ENCODE data around the gene DYNAP. TPM values are rescaled to one million over a fixed set of nuclear protein-coding genes. Genes with fewer than 3 reads are reported as not detected.

Gene DYNAP
- total and polyA plus RNA-seq, 10 of the 15 experiments (the other 5 are each of a cell fraction or from before 2014, with no cell fraction given): not detected

DNA sequence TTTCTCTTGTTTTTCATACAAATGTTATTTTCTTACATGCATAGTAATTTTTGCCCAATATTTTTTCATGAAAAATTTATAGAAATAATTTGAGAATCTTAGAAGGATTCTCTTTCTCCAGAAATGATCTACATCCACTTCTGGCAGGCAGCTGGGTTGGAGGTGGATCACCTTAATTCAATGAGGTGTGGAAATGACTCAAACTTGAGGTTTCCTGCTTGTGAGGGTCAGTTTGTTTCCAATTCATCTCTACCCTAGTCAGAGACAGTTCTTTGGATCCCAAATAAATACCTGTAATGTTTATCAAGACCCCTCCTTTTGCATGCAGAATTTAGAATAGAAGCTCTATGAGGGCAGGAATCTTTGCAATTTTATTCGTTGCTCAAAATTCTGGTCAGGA, 35.0 kb upstream of the DYNAP start:
- CTCF ChIA-PET: interaction anchor here (1.0 to 1.9 kb wide), 4 partner anchors 10 to 428 kb away, joined by 3 to 7 read pairs (median 6); no protein-coding TSS in a partner anchor
- BruUV-seq (replicated peaks): no TSS peak
- H3K27me3 ChIP-seq (replicated peaks in 1 of 2; ENCODE audit: control insufficient read depth in 2 of 2, insufficient read depth in 2 of 2, low read length in 1 of 2): no peaks in the 10 kb centered on the region; a peak in 1 of 4 replicates
- POLR2A ChIA-PET: no interaction called here
- WGBS (ENCODE audit: insufficient coverage, insufficient replicate concordance, low lambda C conversion rate, missing lambda C conversion rate): 0% methylated on average over 1 of the region's 1 CpG
- H3K9me3 ChIP-seq (replicated peaks; ENCODE audit: control insufficient read depth, insufficient read depth, low read length): no peaks in the 10 kb centered on the region
- no peak overlapping the region for H3K27ac ChIP-seq (ENCODE audit: control insufficient read depth, insufficient read depth)
- ATAC-seq: no peak
- H3K4me1 ChIP-seq (ENCODE audit: control insufficient read depth, insufficient read depth, low read length): no peaks in the 10 kb centered on the region
- no peak overlapping the region for H3K4me3 ChIP-seq
- H2AFZ ChIP-seq (ENCODE audit: control insufficient read depth, low read depth, low read length): no peak overlapping the region
- no peak for DNase-seq (ENCODE audit: low read depth, low spot score)
- in situ Hi-C loops (cut with MboI): loop anchor here (25.0 kb wide), 1 partner anchor 431 kb away; no protein-coding TSS in a partner anchor
- H4K20me1 ChIP-seq (ENCODE audit: control insufficient read depth, insufficient read depth): no peaks in the 10 kb centered on the region
- FAIRE-seq: no peak
- no peaks in the 10 kb centered on the region for H3K36me3 ChIP-seq (ENCODE audit: control insufficient read depth in 2 of 2, insufficient read depth in 2 of 2, low read length in 1 of 2)
- H3K4me2 ChIP-seq (ENCODE audit: control insufficient read depth, insufficient read depth): no peak overlapping the region
- RAD21 ChIA-PET (ENCODE audit: unreplicated experiment): no interaction called here
- SMC1A ChIA-PET (ENCODE audit: uncharacterized antibody, unreplicated experiment): interaction anchor here (0.5 kb wide), 1 partner anchor 1785 kb away, joined by 3 read pairs; no protein-coding TSS in a partner anchor
- H3K79me2 ChIP-seq (ENCODE audit: control insufficient read depth, insufficient read depth, low read length): no peaks in the 10 kb centered on the region
- intact Hi-C loops (cut with micrococcal nuclease; ENCODE audit: unreplicated experiment): loop anchor here (5.0 kb wide), 1 partner anchor 426 kb away; no protein-coding TSS in a partner anchor
- no peak overlapping the region for H3K9ac ChIP-seq (ENCODE audit: control insufficient read depth, insufficient read depth, low read length)
- TF ChIP-seq NBN (IDR thresholded peaks at IDR 0.05) (no peak), NR2C2 (IDR thresholded peaks at IDR 0.05; ENCODE audit: borderline replicate concordance, control insufficient read depth, insufficient read length, low read depth) (no peak), TCF3 (IDR thresholded peaks at IDR 0.05; ENCODE audit: borderline replicate concordance, insufficient read depth, low read depth, low read length) (no peak), CHD2 (IDR thresholded peaks at IDR 0.05; ENCODE audit: borderline replicate concordance, low read depth, low read length) (no peak)
- TF ChIP-seq, protein P1, sequence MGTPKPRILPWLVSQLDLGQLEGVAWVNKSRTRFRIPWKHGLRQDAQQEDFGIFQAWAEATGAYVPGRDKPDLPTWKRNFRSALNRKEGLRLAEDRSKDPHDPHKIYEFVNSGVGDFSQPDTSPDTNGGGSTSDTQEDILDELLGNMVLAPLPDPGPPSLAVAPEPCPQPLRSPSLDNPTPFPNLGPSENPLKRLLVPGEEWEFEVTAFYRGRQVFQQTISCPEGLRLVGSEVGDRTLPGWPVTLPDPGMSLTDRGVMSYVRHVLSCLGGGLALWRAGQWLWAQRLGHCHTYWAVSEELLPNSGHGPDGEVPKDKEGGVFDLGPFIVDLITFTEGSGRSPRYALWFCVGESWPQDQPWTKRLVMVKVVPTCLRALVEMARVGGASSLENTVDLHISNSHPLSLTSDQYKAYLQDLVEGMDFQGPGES (IDR thresholded peaks at IDR 0.05): no peak
- TF ChIP-seq, protein P2, sequence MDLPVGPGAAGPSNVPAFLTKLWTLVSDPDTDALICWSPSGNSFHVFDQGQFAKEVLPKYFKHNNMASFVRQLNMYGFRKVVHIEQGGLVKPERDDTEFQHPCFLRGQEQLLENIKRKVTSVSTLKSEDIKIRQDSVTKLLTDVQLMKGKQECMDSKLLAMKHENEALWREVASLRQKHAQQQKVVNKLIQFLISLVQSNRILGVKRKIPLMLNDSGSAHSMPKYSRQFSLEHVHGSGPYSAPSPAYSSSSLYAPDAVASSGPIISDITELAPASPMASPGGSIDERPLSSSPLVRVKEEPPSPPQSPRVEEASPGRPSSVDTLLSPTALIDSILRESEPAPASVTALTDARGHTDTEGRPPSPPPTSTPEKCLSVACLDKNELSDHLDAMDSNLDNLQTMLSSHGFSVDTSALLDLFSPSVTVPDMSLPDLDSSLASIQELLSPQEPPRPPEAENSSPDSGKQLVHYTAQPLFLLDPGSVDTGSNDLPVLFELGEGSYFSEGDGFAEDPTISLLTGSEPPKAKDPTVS (IDR thresholded peaks at IDR 0.05; ENCODE audit: low read depth, low read length): no peak
- TF ChIP-seq, protein P3, sequence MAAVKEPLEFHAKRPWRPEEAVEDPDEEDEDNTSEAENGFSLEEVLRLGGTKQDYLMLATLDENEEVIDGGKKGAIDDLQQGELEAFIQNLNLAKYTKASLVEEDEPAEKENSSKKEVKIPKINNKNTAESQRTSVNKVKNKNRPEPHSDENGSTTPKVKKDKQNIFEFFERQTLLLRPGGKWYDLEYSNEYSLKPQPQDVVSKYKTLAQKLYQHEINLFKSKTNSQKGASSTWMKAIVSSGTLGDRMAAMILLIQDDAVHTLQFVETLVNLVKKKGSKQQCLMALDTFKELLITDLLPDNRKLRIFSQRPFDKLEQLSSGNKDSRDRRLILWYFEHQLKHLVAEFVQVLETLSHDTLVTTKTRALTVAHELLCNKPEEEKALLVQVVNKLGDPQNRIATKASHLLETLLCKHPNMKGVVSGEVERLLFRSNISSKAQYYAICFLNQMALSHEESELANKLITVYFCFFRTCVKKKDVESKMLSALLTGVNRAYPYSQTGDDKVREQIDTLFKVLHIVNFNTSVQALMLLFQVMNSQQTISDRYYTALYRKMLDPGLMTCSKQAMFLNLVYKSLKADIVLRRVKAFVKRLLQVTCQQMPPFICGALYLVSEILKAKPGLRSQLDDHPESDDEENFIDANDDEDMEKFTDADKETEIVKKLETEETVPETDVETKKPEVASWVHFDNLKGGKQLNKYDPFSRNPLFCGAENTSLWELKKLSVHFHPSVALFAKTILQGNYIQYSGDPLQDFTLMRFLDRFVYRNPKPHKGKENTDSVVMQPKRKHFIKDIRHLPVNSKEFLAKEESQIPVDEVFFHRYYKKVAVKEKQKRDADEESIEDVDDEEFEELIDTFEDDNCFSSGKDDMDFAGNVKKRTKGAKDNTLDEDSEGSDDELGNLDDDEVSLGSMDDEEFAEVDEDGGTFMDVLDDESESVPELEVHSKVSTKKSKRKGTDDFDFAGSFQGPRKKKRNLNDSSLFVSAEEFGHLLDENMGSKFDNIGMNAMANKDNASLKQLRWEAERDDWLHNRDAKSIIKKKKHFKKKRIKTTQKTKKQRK (IDR thresholded peaks at IDR 0.05; ENCODE audit: low read depth, low read length): no peak
- TF ChIP-seq, protein P4, sequence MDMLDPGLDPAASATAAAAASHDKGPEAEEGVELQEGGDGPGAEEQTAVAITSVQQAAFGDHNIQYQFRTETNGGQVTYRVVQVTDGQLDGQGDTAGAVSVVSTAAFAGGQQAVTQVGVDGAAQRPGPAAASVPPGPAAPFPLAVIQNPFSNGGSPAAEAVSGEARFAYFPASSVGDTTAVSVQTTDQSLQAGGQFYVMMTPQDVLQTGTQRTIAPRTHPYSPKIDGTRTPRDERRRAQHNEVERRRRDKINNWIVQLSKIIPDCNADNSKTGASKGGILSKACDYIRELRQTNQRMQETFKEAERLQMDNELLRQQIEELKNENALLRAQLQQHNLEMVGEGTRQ (IDR thresholded peaks at IDR 0.05; ENCODE audit: borderline replicate concordance, low read depth, low read length): no peak
